Activated CD4-positive, alpha-beta T cell treated with anti-CD3 and anti-CD28 coated beads, Interleukin-2, amount 50 U/mL, for 16 hours (primary cell): ENCODE results near the gene CBR1.
"Not testable (repeated sequence)": the region's sequence is repeated elsewhere in the genome, so short reads cannot be mapped to it uniquely, and the experiment has no call there.

ENCODE experiments used
- DNase-seq: peaks from one replicate; pipeline ENCODE4 v3.0.0-alpha.2; 2020

The CBR1 gene

DNA sequence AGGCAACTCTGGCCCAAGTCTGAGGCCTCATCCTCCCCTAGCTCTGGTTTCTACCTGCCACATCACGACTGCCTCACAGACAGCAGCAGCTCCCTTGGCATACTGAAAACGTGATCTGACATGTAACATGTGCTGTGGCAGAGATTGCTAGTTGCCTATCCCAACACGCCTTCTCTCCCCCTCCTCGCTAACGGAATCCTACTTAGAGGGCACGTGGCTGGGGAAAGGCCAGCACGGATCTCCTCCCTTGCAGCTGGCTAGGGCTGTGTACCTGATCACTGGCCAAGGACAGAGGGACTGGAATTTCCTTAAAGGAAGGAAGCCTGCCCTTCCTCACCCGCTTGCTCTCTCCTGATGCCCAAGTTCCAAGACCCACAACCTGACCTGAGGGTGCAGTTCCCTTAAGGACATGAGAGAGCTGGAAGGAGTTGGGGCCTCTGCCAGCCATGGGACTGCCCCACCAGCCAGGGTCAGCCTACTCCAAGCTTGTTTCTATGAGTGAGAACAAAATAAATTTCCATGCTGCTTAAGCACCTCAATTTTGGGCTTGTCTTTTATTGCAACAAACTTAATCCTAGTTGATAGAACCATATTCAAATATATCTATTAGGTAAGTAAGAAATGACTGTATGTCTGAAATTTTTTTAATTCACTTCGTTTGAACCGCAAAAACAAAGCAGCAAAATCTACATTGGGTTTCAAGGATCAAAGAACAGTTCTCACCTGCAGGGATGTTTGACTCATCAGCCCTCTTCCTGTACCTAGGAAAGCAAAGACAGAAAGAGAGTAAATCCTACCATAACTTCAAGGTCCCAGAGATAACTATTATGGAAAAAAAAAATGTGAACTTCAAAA, 16.7 kb upstream of the CBR1 start:
- no peak for DNase-seq

- DNase-seq, result no peak
Measured at GRCh38 chr21:36053715-36054062, 16.1 kb upstream of the CBR1 start.

DNA sequence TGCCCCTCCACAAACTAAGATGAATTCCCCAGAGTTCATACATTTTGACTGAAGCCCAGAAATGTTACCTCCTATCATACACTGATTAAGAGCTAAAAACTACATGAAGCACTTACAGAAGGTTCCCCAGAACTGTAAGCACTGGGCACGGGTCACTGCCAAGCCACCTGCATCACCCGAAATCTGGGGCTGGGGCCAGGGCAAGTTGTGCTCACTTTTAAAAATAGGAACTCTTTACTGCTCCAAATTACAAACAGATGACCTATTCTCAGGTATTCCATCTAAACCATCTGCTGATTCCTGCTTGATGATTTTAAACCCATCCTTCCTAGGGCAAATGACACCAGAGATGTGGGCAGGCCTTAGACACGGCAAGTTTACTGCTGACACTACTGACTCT, 14.3 kb upstream of the CBR1 start:
- no peak for DNase-seq

GRCh38 chr21:36059823-36060158, 10.0 kb upstream of the CBR1 start:
- peak; percentile 23 for DNase-seq

DNA sequence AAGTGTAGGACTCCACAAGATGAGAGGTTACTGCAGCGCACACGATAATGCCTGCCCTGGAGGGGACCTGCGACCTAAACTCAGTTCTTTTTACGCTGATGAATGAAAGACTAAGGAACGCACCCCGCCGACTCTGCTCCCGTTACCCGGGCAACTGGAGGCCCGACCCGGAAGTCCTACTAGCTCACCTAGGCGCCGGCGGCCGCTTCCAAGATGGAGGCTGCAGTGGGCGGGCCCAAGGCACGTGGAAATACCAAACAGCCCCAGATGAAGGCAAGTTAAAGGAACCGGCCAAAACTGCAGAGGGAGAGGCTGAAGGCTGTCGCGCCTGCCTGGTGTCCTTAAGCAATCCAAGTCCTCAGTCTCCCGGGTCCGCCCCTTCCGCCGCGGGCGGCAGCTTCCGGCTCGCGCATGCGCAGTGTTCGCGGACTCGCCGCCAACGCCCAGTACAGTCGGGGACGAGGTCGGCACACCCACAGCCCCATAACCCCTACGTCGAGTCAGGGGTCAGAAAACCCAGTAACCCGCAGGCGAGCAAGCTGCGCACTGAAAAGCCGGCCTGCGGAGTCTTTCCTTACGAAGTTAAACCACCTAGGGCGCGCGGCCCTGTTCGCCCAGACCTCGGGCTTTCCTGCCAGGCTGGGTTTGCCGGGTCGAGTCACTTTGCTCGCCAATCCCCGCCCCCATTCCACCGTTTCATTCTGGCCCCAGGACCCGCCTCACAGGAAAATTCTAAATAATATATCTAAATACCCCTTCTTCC, 9.5 kb upstream of the CBR1 start, which contains the start of gene SETD4:
SETD4 (minus strand) TSS at position 368 of the 763 bp plus-strand sequence. CDS start 1,638 bp downstream, outside the sequence.
- peak; percentile 96 for DNase-seq

GRCh38 chr21:36061445-36061844, 8.4 kb upstream of the CBR1 start:
- DNase-seq, result no peak

DNA sequence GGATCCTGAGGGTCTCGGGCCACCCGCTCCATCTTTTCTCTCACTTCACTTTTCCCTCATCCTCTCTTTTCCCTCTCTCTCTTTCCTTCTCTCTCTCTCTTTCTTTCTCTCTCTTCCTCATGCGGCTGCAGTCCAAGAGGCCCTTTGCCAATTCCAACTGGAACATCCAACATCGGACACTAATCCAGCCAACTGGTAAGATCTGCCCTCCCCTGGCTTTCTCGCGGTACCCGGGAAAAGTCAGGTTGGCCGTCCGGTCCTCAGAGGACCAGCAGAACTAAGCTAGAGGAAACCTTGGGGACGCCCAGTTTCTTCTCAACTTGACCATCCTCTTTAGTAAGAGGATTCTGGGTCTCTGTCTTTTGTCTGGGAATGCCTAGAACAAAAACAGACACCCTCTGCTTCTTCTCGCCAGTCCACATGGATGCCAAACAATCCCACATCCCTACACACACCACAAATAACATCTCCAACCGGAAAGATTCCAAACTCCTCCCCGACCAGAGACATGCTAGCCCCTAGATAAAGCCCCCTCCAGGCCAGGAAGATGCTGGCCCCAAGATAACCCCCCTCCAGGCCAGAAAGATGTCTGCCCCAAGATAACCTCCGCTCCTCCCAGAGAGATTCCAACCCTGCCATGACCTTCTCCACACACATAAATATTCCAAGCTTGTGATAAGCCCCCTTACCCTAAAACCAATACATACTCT, 6.3 kb upstream of the CBR1 start:
- DNase-seq, result no peak

- DNase-seq, result no peak
Measured at GRCh38 chr21:36064085-36064460, 5.8 kb upstream of the CBR1 start.

GRCh38 chr21:36065497-36066036, 4.3 kb upstream of the CBR1 start:
- peak; percentile 78 for DNase-seq

DNA sequence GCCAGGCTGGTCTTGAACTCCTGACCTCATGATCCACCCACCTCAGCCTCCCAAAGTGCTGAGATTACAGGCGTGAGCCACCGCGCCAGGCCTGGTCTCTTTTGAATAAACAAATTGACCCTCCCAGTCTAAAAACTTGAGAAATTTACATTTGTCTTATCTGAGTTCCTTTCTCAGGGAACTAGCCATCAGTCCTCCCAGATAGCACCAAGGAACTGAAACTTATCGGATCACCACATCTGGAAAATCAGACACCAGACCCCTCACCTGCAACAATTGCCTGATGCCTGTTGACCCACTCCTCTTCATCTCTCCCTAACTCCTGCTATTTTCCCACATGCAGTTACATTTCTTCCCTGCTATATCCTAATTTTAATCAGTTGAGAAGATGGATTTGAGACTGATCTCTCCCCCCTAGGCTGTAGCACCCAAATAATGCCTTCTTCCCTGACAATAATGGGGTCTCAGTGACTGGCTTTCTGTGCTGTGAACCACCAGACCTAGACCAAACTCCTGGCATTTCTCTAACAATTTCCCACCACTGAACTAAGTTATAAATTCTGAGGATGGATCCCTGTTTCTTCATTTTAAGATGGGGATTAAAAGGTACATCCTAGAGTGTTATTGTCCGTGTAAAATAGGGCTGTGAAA, 951 bp upstream of the CBR1 start:
- no peak for DNase-seq

DNA sequence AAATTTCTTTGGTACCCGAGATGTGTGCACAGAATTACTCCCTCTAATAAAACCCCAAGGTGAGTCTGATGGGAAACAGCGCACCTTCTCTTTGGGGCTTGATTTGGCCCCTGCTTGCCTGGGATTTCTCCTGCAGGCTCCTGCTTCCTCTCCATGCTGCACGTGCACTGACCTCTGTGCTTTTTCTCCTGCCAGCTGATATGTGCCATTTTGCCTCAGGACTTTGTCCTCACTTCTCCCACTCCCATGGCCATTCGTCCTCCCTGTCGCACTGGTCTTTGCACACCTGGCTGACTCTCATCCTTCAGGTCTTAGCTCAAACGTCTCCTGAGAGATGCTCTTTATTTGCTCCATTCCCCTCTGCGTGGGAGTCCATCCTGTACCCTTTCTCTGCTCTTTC, 1.2 kb downstream of the CBR1 start:
- no peak for DNase-seq

- no peak for DNase-seq
Measured at GRCh38 chr21:36072453-36073162, 2.8 kb downstream of the CBR1 start.

DNA sequence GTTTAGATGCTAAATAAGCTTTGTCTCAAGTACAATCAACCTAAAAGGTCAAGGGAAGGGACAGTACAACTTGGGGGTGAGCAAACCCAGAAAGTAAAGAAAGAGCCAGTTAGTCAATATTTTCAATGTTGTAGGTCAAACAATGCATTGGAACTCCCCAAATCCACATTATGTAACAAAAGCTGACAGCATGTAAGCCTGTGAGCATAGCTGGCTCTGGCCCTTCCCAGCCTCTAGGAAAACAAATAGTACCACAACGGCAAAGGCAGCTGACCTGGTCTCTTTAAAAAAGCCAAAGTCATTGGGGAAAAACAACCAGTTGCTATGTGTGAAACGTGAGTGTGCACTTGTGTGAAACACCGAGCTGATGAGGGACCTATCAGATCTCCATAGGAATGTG, 3.4 kb downstream of the CBR1 start:
- no peak for DNase-seq

GRCh38 chr21:36073911-36074310, 4.1 kb downstream of the CBR1 start:
- DNase-seq, result not testable (repeated sequence)

GRCh38 chr21:36075171-36075570, 5.3 kb downstream of the CBR1 start:
- DNase-seq, result no peak

GRCh38 chr21:36075953-36076352, 6.1 kb downstream of the CBR1 start:
- DNase-seq, result no peak

DNA sequence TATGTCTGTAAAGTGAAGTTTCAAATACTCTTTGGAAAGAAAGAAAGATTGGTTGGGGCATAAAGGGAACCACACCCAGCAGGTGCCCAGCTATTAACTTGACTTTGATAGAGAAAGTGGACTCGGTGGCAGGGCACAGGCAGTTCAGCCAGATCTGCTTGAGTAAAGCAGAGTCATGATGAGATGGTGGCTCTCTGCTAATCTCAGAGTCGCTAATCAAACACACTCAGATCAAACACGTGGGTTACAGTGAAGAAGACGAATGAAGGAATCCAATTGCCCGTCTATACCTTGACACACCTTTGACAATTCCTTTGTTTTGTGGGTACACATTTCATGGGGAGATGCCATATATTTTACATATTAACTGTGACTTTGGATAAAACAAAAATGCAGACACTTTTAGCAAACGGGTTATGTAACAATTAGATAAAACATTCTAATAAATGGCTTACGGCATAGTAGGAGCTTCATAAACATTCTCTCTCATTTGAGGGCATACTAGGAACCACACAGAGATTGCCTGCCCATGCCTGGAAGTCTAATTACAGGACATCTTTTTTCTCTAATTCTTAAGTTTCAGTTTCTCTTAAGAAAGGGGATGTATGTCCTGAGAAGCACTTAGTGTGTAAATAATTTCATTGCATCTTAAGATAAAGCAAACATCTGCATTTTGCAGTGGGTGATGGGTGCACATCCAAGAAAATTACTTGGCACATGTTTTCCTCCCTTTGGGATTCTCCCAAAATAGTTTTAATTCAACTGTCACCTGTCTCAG, 7.2 kb downstream of the CBR1 start:
- DNase-seq, result no peak

- no peak for DNase-seq
Measured at GRCh38 chr21:36077758-36078157, 7.9 kb downstream of the CBR1 start.

- peak; percentile 65 for DNase-seq
Measured at GRCh38 chr21:36079010-36079649, 9.3 kb downstream of the CBR1 start.

- DNase-seq, result no peak
Measured at GRCh38 chr21:36079671-36080070, 9.8 kb downstream of the CBR1 start.

DNA sequence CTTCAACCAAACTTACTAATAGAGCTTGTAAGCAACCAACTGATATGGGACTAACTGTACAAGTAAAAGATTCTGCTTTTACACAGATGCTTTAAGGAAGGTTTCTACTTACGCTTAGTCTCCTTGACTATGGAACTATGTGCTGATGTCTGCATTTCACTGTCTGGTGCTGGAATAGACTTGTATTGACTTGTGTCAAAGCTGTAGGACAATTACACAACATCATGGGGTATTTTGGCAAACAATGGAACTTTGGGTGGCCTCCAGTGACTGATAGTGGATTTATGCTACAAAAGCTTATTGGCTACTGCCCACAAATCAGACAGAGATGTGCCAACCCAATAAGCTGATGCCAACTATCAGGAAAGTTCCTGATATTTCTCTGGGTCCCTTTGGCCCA, 10.6 kb downstream of the CBR1 start:
- no peak for DNase-seq
